ENCODE data around the gene POLR3A. TPM values are rescaled to one million over a fixed set of nuclear protein-coding genes. Genes with fewer than 3 reads are reported as not detected.

POLR3A gene
- total RNA-seq, 2 experiments from 2014 or later = 26.7 to 27.1 TPM

GRCh38 chr10:77927402-77928246 is 101.7 kb downstream of the POLR3A start:
- ChIA-PET POLR2A (no interaction called here), CTCF (no interaction called here)

- CTCF ChIA-PET = no interaction called here
These were observed 102.5 kb downstream of the POLR3A start, which contains the start of gene DLG5 for GRCh38 chr10:77926566-77927401. DLG5 (minus strand) TSS chr10:77926755; CDS start chr10:77926520, 235 bp downstream.

GRCh38 chr10:77925795-77926565 is 103.3 kb downstream of the POLR3A start:
- ChIA-PET CTCF (interaction anchor here (0.5 kb wide), 1 partner anchor 91 kb away, joined by 3 read pairs; no protein-coding TSS in a partner anchor), POLR2A (no interaction called here)

More at GRCh38 chr10:77926566-77927401, 102.5 kb downstream of the POLR3A start, which contains the start of gene DLG5:
- POLR2A ChIA-PET = no interaction called here

- POLR2A ChIA-PET = no interaction called here
- CTCF ChIA-PET = no interaction called here
These were observed 103.9 kb downstream of the POLR3A start for GRCh38 chr10:77925410-77925794.

GRCh38 chr10:77922566-77923179 is 106.6 kb downstream of the POLR3A start:
- ChIA-PET POLR2A (no interaction called here), CTCF (no interaction called here)

- POLR2A ChIA-PET = no interaction called here
- CTCF ChIA-PET = no interaction called here
These were observed 107.3 kb downstream of the POLR3A start for GRCh38 chr10:77922055-77922454.

- POLR2A ChIA-PET = no interaction called here
- CTCF ChIA-PET = no interaction called here
These were observed 107.9 kb downstream of the POLR3A start for GRCh38 chr10:77921395-77921794.

GRCh38 chr10:77920495-77920894 is 108.8 kb downstream of the POLR3A start:
- ChIA-PET POLR2A (no interaction called here), CTCF (no interaction called here)

- ChIA-PET POLR2A (no interaction called here), CTCF (interaction anchor here (0.7 kb wide), 1 partner anchor 12 kb away, joined by 4 read pairs; no protein-coding TSS in a partner anchor)
These were observed 109.6 kb downstream of the POLR3A start for GRCh38 chr10:77919713-77920108.

Other genes starting within 250 kb of the POLR3A start
- 1 to 10 TPM; 1.8 to 1.9 TPM for gene DLG5, start 102.8 kb downstream of the POLR3A start, total RNA-seq
- gene RPS24, start 4.3 kb upstream of the POLR3A start, total RNA-seq = 1,000 to 10,000 TPM; 1,848 to 1,876 TPM